Measurements from ENCODE around the gene DNAH5. TPM values are rescaled to one million over a fixed set of nuclear protein-coding genes. Genes with fewer than 3 reads are reported as not detected.

Gene DNAH5
- total and polyA plus RNA-seq, 2 of the 8 experiments (the other 6 are each of a cell fraction or from before 2014, with no cell fraction given): 0.30 to 0.73 TPM

DNA sequence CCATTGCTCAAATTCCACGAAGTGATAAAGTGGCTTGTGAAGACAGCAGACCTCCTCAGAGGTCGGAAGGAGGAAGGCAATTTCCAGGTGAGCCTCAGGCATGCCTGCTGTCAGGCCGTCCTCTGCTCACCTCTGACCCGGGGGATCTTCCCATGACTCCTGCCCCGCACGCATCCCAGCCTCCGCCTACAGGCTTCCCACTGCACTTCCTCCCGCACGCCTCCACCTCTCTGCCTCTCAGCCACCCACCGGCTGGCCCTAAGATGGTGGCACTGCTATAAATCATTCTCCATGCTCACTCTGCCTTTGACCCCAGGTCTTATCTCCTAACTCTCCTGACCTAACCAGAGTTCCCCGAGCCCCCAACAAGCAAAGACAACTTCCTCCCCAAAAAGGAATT lies 49.4 kb upstream of the DNAH5 start:
- Histone ChIP-seq H3K79me1 (ENCODE audit: low read depth, low read length) (no peaks in the 10 kb centered on the region), H3K23me2 (ENCODE audit: low read depth, low read length) (no peaks in the 10 kb centered on the region; the same call in 1 of the 2 replicates), H3K27me3 (replicated peaks in 1 of 4; ENCODE audit: control insufficient read depth in 3 of 4, extremely low read depth in 1 of 4, insufficient read depth in 3 of 4, low read length in 3 of 4) (no peaks in the 10 kb centered on the region), H4K91ac (replicated peaks; ENCODE audit: insufficient read length, low read length) (no peak overlapping the region), H2BK20ac (ENCODE audit: low read length) (no peak overlapping the region; the same call in 1 of the 2 replicates), H3K56ac (replicated peaks; ENCODE audit: insufficient read length, low read depth, low read length) (no peak overlapping the region), H3K79me2 (ENCODE audit: control insufficient read depth in 1 of 2, insufficient read depth in 2 of 2, low read length in 2 of 2) (no peaks in the 10 kb centered on the region), H3K4ac (replicated peaks; ENCODE audit: insufficient read length, low read depth, low read length) (no peak overlapping the region), H3K27ac (ENCODE audit: low read depth, low read length) (no peak overlapping the region), H2AFZ (ENCODE audit: low read length) (no peak overlapping the region), H2BK15ac (ENCODE audit: low read length) (no peak overlapping the region), H2AK5ac (ENCODE audit: low read depth, low read length) (no peak overlapping the region), H2BK5ac (ENCODE audit: low read depth, low read length) (no peak overlapping the region; the same call in 1 of the 2 replicates), H3K18ac (ENCODE audit: extremely low read depth, low read length) (no peak overlapping the region), H3K4me1 (replicated peaks in 1 of 4; ENCODE audit: control insufficient read depth in 3 of 4, insufficient read depth in 4 of 4, low read length in 3 of 4) (no peaks in the 10 kb centered on the region), H2BK120ac (replicated peaks; ENCODE audit: low read depth, low read length) (no peak overlapping the region), H3K9ac (replicated peaks in 1 of 4; ENCODE audit: extremely low read depth in 1 of 4, low read depth in 3 of 4, low read length in 3 of 4) (no peak overlapping the region), H3K23ac (ENCODE audit: insufficient read length) (no peak overlapping the region), H4K5ac (ENCODE audit: insufficient read length, low read depth, low read length) (no peak overlapping the region), H2BK12ac (ENCODE audit: low read depth, low read length) (peak overlapping the region; percentile 35; the same call in 1 of the 2 replicates), H3K36me3 (ENCODE audit: control insufficient read depth in 2 of 4, insufficient read depth in 4 of 4, low read length in 3 of 4) (no peaks in the 10 kb centered on the region), H3K4me2 (ENCODE audit: insufficient read depth in 1 of 2, low read depth in 2 of 2, low read length in 2 of 2) (no peak overlapping the region), H3K4me3 (ENCODE audit: extremely low read depth in 1 of 4, insufficient read depth in 2 of 4, low read depth in 3 of 4, low read length in 4 of 4) (no peak overlapping the region), H4K20me1 (replicated peaks in 1 of 2; ENCODE audit: control insufficient read depth in 1 of 2, insufficient read depth in 2 of 2, low read length in 2 of 2) (no peaks in the 10 kb centered on the region), H3K9me3 (ENCODE audit: insufficient read depth in 2 of 2, low read depth in 1 of 2, low read length in 1 of 2) (peaks cover 8 to 14% of the 10 kb centered on the region in 2 experiments; a peak in 3 of 4 replicates), H4K8ac (ENCODE audit: extremely low read depth, insufficient read depth, low read length) (no peak overlapping the region), H3K14ac (ENCODE audit: insufficient read length) (no peak overlapping the region)
- CTCF ChIA-PET (ENCODE audit: partially characterized antibody): interaction anchor here (1.1 to 1.4 kb wide), 4 partner anchors 14 to 332 kb away, joined by 3 to 4 read pairs (median 3); no protein-coding TSS in a partner anchor
- FAIRE-seq (no peak), DNase-seq (ENCODE audit: low read depth in 1 of 2, low spot score in 2 of 2) (no peak)
- TF ChIP-seq RAD21 (IDR thresholded peaks at IDR 0.05 in 1 of 2, conservative IDR thresholded peaks at IDR 0.05 in 1 of 2; ENCODE audit: low read depth in 2 of 2, low read length in 2 of 2): 0 out of 4 replicates have a peak, but pooled peaks of 1 of the 2 experiments have one; percentile 2
- TF ChIP-seq, protein P1, sequence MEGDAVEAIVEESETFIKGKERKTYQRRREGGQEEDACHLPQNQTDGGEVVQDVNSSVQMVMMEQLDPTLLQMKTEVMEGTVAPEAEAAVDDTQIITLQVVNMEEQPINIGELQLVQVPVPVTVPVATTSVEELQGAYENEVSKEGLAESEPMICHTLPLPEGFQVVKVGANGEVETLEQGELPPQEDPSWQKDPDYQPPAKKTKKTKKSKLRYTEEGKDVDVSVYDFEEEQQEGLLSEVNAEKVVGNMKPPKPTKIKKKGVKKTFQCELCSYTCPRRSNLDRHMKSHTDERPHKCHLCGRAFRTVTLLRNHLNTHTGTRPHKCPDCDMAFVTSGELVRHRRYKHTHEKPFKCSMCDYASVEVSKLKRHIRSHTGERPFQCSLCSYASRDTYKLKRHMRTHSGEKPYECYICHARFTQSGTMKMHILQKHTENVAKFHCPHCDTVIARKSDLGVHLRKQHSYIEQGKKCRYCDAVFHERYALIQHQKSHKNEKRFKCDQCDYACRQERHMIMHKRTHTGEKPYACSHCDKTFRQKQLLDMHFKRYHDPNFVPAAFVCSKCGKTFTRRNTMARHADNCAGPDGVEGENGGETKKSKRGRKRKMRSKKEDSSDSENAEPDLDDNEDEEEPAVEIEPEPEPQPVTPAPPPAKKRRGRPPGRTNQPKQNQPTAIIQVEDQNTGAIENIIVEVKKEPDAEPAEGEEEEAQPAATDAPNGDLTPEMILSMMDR (IDR thresholded peaks at IDR 0.05; ENCODE audit: control extremely low read depth in 1 of 3, insufficient read depth in 1 of 3, low read depth in 1 of 3, low read length in 3 of 3): no peak
- POLR2A ChIA-PET (ENCODE audit: partially characterized antibody): no interaction called here
- 82% methylated on average over 11 of the region's 11 CpGs; no CpG with 5 or more reads in 1 of the 2 experiments for WGBS, 2 experiments (ENCODE audit: extremely low coverage in 1 of 2, insufficient coverage in 1 of 2, insufficient read length in 1 of 2, insufficient replicate concordance in 2 of 2, low coverage in 1 of 2, low lambda C conversion rate in 2 of 2, missing lambda C conversion rate in 1 of 2)

All from H1 (cell line).